PFSK-1 (cell line): ENCODE measurements around the gene UNC5CL.

Experiments
- POLR2AphosphoS5 ChIP-seq: IDR thresholded peaks from 2 replicates; pipeline ENCODE4 v1.6.1; 2012; ENCODE audit warnings: low read depth, mild to moderate bottlenecking, control low read depth, low read length, moderate library complexity
- SIN3A ChIP-seq: IDR thresholded peaks from 2 replicates; pipeline ENCODE4 v1.6.1; 2012; ENCODE audit warnings: mild to moderate bottlenecking, low read length, moderate library complexity, borderline replicate concordance; ENCODE audit not compliant: insufficient read depth
- TAF1 ChIP-seq: IDR thresholded peaks from 2 replicates; pipeline ENCODE4 v1.6.1; 2012; ENCODE audit warnings: low read length, control low read depth, borderline replicate concordance; ENCODE audit not compliant: insufficient read depth
- TF ChIP-seq, protein P1 (sequence below), 2 experiments: IDR thresholded peaks; 2 replicates each; pipeline versions ENCODE4 v1.6.1 to v1.8.0; 2011 to 2012; ENCODE audit warnings: low read depth in 2 of 2, low read length in 2 of 2, control low read depth in 1 of 2, inconsistent platforms in 1 of 2, mild to moderate bottlenecking in 1 of 2, moderate library complexity in 1 of 2; ENCODE audit not compliant: insufficient read depth in 1 of 2

DNA sequence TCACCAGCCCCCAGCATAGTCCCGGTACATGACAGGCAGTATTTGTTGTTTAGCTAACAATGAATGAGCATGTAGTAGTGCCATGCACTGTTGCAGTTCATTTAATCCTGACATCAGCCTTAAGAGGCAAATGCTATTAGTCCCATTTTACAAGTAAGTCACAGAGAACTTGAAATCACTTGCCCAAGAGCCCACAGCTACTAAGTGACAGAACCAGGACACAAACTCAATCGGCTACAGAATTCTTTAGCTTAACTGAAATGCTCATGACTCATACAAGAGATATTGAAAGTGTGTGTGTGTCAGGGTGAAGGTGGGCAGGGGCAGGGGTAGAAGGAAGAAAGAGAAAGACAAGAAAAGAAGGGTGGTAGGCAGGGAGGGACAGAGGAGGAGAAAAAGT lies 52.7 kb downstream of the UNC5CL start:
- TF ChIP-seq TAF1 = no peak
- TF ChIP-seq, protein P1, sequence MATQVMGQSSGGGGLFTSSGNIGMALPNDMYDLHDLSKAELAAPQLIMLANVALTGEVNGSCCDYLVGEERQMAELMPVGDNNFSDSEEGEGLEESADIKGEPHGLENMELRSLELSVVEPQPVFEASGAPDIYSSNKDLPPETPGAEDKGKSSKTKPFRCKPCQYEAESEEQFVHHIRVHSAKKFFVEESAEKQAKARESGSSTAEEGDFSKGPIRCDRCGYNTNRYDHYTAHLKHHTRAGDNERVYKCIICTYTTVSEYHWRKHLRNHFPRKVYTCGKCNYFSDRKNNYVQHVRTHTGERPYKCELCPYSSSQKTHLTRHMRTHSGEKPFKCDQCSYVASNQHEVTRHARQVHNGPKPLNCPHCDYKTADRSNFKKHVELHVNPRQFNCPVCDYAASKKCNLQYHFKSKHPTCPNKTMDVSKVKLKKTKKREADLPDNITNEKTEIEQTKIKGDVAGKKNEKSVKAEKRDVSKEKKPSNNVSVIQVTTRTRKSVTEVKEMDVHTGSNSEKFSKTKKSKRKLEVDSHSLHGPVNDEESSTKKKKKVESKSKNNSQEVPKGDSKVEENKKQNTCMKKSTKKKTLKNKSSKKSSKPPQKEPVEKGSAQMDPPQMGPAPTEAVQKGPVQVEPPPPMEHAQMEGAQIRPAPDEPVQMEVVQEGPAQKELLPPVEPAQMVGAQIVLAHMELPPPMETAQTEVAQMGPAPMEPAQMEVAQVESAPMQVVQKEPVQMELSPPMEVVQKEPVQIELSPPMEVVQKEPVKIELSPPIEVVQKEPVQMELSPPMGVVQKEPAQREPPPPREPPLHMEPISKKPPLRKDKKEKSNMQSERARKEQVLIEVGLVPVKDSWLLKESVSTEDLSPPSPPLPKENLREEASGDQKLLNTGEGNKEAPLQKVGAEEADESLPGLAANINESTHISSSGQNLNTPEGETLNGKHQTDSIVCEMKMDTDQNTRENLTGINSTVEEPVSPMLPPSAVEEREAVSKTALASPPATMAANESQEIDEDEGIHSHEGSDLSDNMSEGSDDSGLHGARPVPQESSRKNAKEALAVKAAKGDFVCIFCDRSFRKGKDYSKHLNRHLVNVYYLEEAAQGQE (IDR thresholded peaks at IDR 0.05; ENCODE audit: insufficient read depth in 1 of 2, low read depth in 2 of 2, low read length in 2 of 2) = no peak
- TF ChIP-seq SIN3A = no peak
- no peak for TF ChIP-seq POLR2AphosphoS5
